K562 (cell line): Measurements from ENCODE around the gene LRIT1. TPM values are rescaled to one million over a fixed set of nuclear protein-coding genes. Genes with fewer than 3 reads are reported as not detected.

ENCODE experiments used
- MIER1 ChIP-seq: fragments of 450-650 bp; IDR thresholded peaks from 2 replicates; pipeline ENCODE4 v1.6.1; 2016; ENCODE audit warnings: antibody characterized with exemption, mild to moderate bottlenecking, low read depth
- MYBL2 ChIP-seq, 2 experiments: fragments of 450-650 bp in 1 of 2; sonication (generic) in 1 of 2; formaldehyde crosslinking in 1 of 2; IDR thresholded peaks; 2 replicates each; pipeline versions ENCODE4 v1.6.1 to v1.8.1; 2017 to 2022; ENCODE audit warnings: borderline replicate concordance in 1 of 2, inconsistent platforms in 1 of 2, low read depth in 1 of 2, mild to moderate bottlenecking in 1 of 2, missing genetic modification reagents in 1 of 2, moderate library complexity in 1 of 2
- PRMT5 ChIP-seq: sonication (generic); formaldehyde crosslinking; IDR thresholded peaks from 2 replicates; pipeline ENCODE4 v1.5.0; 2020; ENCODE audit warnings: missing genetic modification reagents
- ZBTB7A ChIP-seq: IDR thresholded peaks from 2 replicates; pipeline ENCODE4 v1.6.1; 2011; ENCODE audit warnings: low read depth, mild to moderate bottlenecking, low read length, moderate library complexity, borderline replicate concordance; ENCODE audit not compliant: control insufficient read depth
- ZNF134 ChIP-seq: fragments of 250-450 bp; sonication (Bioruptor Pico); conservative IDR thresholded peaks from 2 replicates; pipeline ENCODE4 v1.4.0; 2020
- ZNF449 ChIP-seq: fragments of 250-450 bp; sonication (Bioruptor Pico); IDR thresholded peaks from 2 replicates; pipeline ENCODE4 v1.8.0; 2022; ENCODE audit warnings: moderate library complexity, mild to moderate bottlenecking, inconsistent platforms
- polyA plus RNA-seq, 8 experiments: library from polyadenylated mRNA; depleted of rRNA in 4 of 8; stranded (reverse) in 5 of 8; unstranded in 3 of 8; fragments of >200 nt; fragmentation: Nextera tagmentation in 2 of 8; fragmentation: Illumina TruSeq in 1 of 8; extraction: Ambion mirVana in 2 of 8; extraction: Trizol in 1 of 8; gene quantifications; 2 replicates each; pipeline versions ENCODE4 v1.2.1 to v1.2.3, GENCODE V29; 2011 to 2014; ENCODE audit warnings: inconsistent platforms in 1 of 8, missing spikeins in 1 of 8
- total RNA-seq, 7 experiments: library from RNA; depleted of rRNA in 6 of 7; stranded (reverse); fragments of >200 nt in 6 of 7; fragmentation: Illumina TruSeq in 2 of 7; extraction: Trizol in 2 of 7; gene quantifications; 2 replicates each; pipeline versions ENCODE4 v1.2.1 to v1.2.3, GENCODE V29; 2011 to 2021; ENCODE audit warnings: low replicate concordance in 1 of 7
- TF ChIP-seq, protein P1 (sequence below), 2 experiments: fragments of 450-650 bp; IDR thresholded peaks; 2 replicates each; pipeline ENCODE4 v1.6.1; 2018; ENCODE audit warnings: mild to moderate bottlenecking in 2 of 2, low read depth in 1 of 2; ENCODE audit not compliant: partially characterized antibody in 2 of 2

The LRIT1 gene
- total and polyA plus RNA-seq, 9 of the 15 experiments (the other 6 are each of a cell fraction or from before 2014, with no cell fraction given), result not detected

DNA sequence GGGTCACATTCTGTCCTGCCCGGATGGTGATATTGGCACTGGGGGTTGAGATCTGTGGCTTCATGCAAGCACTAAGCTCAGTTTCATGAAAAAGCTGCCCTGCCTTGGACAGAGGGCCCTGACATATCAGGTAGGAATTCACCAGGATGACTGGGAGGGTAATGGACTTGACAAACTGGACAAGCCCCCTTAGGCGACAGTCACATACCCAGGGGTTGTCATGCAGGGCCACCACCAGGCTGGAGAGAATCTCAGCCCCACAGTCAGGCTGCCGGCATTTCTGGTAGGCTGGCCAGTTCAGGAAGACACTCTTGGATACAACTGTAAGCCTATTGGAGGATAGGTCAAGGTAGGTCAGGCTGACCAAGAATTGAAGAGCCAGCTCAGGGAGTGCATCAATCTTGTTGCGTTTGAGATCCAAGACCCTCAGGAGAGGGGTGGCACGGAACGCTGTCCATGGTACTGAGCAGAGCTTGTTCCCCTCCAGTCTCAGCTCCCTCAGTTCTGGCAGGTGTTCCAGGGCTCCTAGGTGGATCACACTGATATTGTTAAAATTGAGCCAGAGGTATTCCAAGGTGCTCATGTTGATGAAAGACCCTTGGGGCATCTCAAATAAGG lies 16.8 kb downstream of the LRIT1 start (continued):
- no peak for TF ChIP-seq MYBL2 (IDR thresholded peaks at IDR 0.05; ENCODE audit: low read depth)
- TF ChIP-seq MYBL2 (CRISPR knock-in tag; IDR thresholded peaks at IDR 0.05; ENCODE audit: borderline replicate concordance), result no peak
- TF ChIP-seq, protein P1, sequence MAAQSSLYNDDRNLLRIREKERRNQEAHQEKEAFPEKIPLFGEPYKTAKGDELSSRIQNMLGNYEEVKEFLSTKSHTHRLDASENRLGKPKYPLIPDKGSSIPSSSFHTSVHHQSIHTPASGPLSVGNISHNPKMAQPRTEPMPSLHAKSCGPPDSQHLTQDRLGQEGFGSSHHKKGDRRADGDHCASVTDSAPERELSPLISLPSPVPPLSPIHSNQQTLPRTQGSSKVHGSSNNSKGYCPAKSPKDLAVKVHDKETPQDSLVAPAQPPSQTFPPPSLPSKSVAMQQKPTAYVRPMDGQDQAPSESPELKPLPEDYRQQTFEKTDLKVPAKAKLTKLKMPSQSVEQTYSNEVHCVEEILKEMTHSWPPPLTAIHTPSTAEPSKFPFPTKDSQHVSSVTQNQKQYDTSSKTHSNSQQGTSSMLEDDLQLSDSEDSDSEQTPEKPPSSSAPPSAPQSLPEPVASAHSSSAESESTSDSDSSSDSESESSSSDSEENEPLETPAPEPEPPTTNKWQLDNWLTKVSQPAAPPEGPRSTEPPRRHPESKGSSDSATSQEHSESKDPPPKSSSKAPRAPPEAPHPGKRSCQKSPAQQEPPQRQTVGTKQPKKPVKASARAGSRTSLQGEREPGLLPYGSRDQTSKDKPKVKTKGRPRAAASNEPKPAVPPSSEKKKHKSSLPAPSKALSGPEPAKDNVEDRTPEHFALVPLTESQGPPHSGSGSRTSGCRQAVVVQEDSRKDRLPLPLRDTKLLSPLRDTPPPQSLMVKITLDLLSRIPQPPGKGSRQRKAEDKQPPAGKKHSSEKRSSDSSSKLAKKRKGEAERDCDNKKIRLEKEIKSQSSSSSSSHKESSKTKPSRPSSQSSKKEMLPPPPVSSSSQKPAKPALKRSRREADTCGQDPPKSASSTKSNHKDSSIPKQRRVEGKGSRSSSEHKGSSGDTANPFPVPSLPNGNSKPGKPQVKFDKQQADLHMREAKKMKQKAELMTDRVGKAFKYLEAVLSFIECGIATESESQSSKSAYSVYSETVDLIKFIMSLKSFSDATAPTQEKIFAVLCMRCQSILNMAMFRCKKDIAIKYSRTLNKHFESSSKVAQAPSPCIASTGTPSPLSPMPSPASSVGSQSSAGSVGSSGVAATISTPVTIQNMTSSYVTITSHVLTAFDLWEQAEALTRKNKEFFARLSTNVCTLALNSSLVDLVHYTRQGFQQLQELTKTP (IDR thresholded peaks at IDR 0.05; ENCODE audit: low read depth in 1 of 2, partially characterized antibody in 2 of 2), result peak in 1 of 2 experiments; percentile 47
- no peak for TF ChIP-seq ZNF134 (CRISPR knock-in tag)
- peak; percentile 90 for TF ChIP-seq MIER1
- TF ChIP-seq ZNF449 (CRISPR knock-in tag), result no peak
- TF ChIP-seq PRMT5, result 0 out of 2 replicates have a peak, but pooled peaks have one; percentile 52
- peak; percentile 32; the same call in 1 of the 2 replicates for TF ChIP-seq ZBTB7A
